ENCODE measurements around the gene FBN3.

- no peak for TF ChIP-seq CTCF (optimal IDR thresholded peaks at IDR 0.05 in 1 of 3, IDR thresholded peaks at IDR 0.05 in 1 of 3, conservative IDR thresholded peaks at IDR 0.05 in 1 of 3; ENCODE audit: extremely low read depth in 1 of 3, insufficient read depth in 2 of 3, low read length in 3 of 3)
- TF ChIP-seq EZH2 (IDR thresholded peaks at IDR 0.05; ENCODE audit: low read length): no peak
Observed at GRCh38 chr19:8109890-8110662, 39.3 kb downstream of the FBN3 start.

Measured in keratinocyte (primary cell).